Endothelial cell (in vitro differentiated cells): ENCODE data around the gene DPP9. TPM values are rescaled to one million over a fixed set of nuclear protein-coding genes. Genes with fewer than 3 reads are reported as not detected.

Source experiments
- DNase-seq: peaks from one replicate; pipeline ENCODE4 v3.0.0; 2021; ENCODE audit warnings: low spot score
- H3K27ac Mint-ChIP-seq: one replicate; pipeline ENCODE4 v1.8.0; 2021; ENCODE audit warnings: mixed read lengths, inconsistent platforms; ENCODE audit not compliant: unreplicated experiment
- H3K27me3 Mint-ChIP-seq: one replicate; pipeline ENCODE4 v1.8.0; 2021; ENCODE audit warnings: mild to moderate bottlenecking, moderate library complexity, mixed read lengths, inconsistent platforms; ENCODE audit not compliant: unreplicated experiment
- H3K36me3 Mint-ChIP-seq: one replicate; pipeline ENCODE4 v1.8.0; 2021; ENCODE audit warnings: mild to moderate bottlenecking, low read depth, mixed read lengths, inconsistent platforms; ENCODE audit not compliant: unreplicated experiment
- H3K4me1 Mint-ChIP-seq: one replicate; pipeline ENCODE4 v1.8.0; 2021; ENCODE audit warnings: mild to moderate bottlenecking, mixed read lengths, inconsistent platforms; ENCODE audit not compliant: unreplicated experiment
- H3K4me3 Mint-ChIP-seq: one replicate; pipeline ENCODE4 v1.8.0; 2021; ENCODE audit warnings: mild to moderate bottlenecking, mixed read lengths, inconsistent platforms; ENCODE audit not compliant: unreplicated experiment
- H3K9me3 Mint-ChIP-seq: one replicate; pipeline ENCODE4 v1.8.0; 2021; ENCODE audit warnings: mixed read lengths, inconsistent platforms; ENCODE audit not compliant: unreplicated experiment
- CTCF ChIP-seq: fragments of 200-600 bp; sonication (generic); IDR thresholded peaks from one replicate; pipeline ENCODE4 v1.5.0; 2021; ENCODE audit warnings: antibody characterized with exemption; ENCODE audit not compliant: unreplicated experiment
- total RNA-seq: library from RNA; stranded (reverse); fragmentation: NEBNext Ultra II Directional; extraction: Animal tissue kit (Norgen Biotek cat#: 25700); gene quantifications from one replicate; pipeline ENCODE4 v1.2.1, GENCODE V29; 2021; ENCODE audit not compliant: unreplicated experiment

Gene DPP9
- total RNA-seq, 1 donor from 2014 or later, result 63.3 TPM

DNA sequence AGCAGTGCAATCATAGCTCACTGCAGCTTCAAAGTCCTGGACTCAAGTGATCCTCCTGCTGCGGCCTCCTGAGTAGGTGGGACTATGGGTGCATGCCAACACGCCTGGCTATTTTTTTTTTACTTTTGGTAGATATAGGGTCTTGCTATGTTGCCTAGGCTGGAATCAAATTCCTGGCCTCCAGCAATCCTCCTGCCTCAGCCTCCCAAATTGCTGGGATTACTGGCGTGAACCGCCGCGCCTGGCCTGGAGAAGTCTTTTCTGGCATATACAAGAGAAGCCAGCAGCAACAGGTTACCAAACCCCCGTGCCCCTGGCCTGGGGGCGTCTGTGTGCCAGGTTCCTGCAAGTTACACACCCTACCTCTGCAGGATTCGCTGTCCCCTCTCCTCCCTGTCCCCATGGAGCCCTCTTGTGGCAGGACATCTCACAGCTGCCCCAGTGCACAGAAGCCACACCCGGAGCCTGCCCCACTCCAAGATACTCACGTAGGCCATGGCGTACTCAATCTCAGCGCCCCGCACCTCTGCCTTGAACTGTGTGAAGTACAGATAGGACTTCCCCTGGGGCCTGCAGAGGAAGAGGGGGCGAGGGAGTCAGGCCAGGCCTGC is 63.4 kb downstream of the DPP9 start:
- no peak for TF ChIP-seq CTCF
- H3K9me3 Mint-ChIP-seq, result no peaks in the 10 kb centered on the region
- DNase-seq, result peak; percentile 50
- peaks cover 19% of the 10 kb centered on the region for H3K36me3 Mint-ChIP-seq
- H3K27ac Mint-ChIP-seq, result no peak overlapping the region
- H3K4me3 Mint-ChIP-seq, result no peak overlapping the region
- H3K27me3 Mint-ChIP-seq, result peaks cover 9% of the 10 kb centered on the region
- peaks cover 8% of the 10 kb centered on the region for H3K4me1 Mint-ChIP-seq

- H3K4me3 Mint-ChIP-seq, result peak overlapping the region; percentile 60
- H3K9me3 Mint-ChIP-seq, result no peaks in the 10 kb centered on the region
- H3K27me3 Mint-ChIP-seq, result peaks cover 18% of the 10 kb centered on the region
- DNase-seq, result no peak
- H3K4me1 Mint-ChIP-seq, result peaks cover 11% of the 10 kb centered on the region
- peak overlapping the region; percentile 6 for H3K27ac Mint-ChIP-seq
- H3K36me3 Mint-ChIP-seq, result peaks cover 30% of the 10 kb centered on the region
- no peak for TF ChIP-seq CTCF
Measured at GRCh38 chr19:4657835-4658234, 65.8 kb downstream of the DPP9 start.

GRCh38 chr19:4657262-4657661 is 66.4 kb downstream of the DPP9 start:
- Mint-ChIP-seq H3K4me1 (peaks cover 9% of the 10 kb centered on the region), H3K27me3 (peaks cover 12% of the 10 kb centered on the region), H3K27ac (no peak overlapping the region), H3K9me3 (no peaks in the 10 kb centered on the region), H3K36me3 (peaks cover 26% of the 10 kb centered on the region), H3K4me3 (no peak overlapping the region)
- DNase-seq, result no peak
- no peak for TF ChIP-seq CTCF

GRCh38 chr19:4656102-4656501 is 67.5 kb downstream of the DPP9 start:
- H3K4me1 Mint-ChIP-seq, result peaks cover 6% of the 10 kb centered on the region
- no peak overlapping the region for H3K27ac Mint-ChIP-seq
- H3K27me3 Mint-ChIP-seq, result peaks cover 12% of the 10 kb centered on the region
- TF ChIP-seq CTCF, result no peak
- no peak overlapping the region for H3K4me3 Mint-ChIP-seq
- no peaks in the 10 kb centered on the region for H3K9me3 Mint-ChIP-seq
- H3K36me3 Mint-ChIP-seq, result peaks cover 22% of the 10 kb centered on the region
- DNase-seq, result no peak

GRCh38 chr19:4654437-4655361 is 68.9 kb downstream of the DPP9 start:
- no peak for TF ChIP-seq CTCF
- H3K4me1 Mint-ChIP-seq, result peaks cover 12% of the 10 kb centered on the region
- H3K27me3 Mint-ChIP-seq, result peaks cover 10% of the 10 kb centered on the region
- H3K27ac Mint-ChIP-seq, result peak overlapping the region; percentile 9
- no peak for DNase-seq
- no peaks in the 10 kb centered on the region for H3K9me3 Mint-ChIP-seq
- H3K36me3 Mint-ChIP-seq, result peaks cover 14% of the 10 kb centered on the region
- peak overlapping the region; percentile 17 for H3K4me3 Mint-ChIP-seq
